H1 (cell line): ENCODE measurements around the gene PRMT1. TPM values are rescaled to one million over a fixed set of nuclear protein-coding genes. Genes with fewer than 3 reads are reported as not detected.
A peak's percentile ranks its signal among the peaks of the same experiment; 100 is the strongest.

Experiments
- CTCF ChIA-PET: fragments of 300-600 bp; sonication (Branson Sonifier 250); formaldehyde crosslinking; loops from one replicate; lab custom pipeline; 2021; ENCODE audit not compliant: partially characterized antibody; lab: Charles Lee
- POLR2A ChIA-PET: fragments of 300-600 bp; sonication (Branson Sonifier 250); formaldehyde crosslinking; loops from one replicate; lab custom pipeline; 2021; ENCODE audit warnings: inconsistent platforms; ENCODE audit not compliant: partially characterized antibody; lab: Charles Lee
- DNase-seq, 2 experiments: peaks; one replicate each; pipeline versions ENCODE4 v3.0.0 to v3.0.0-alpha.2; 2010 to 2022; ENCODE audit warnings: low spot score in 2 of 2, low read depth in 1 of 2, mixed read lengths in 1 of 2
- FAIRE-seq: peaks from 2 replicates; lab custom pipeline; 2011; peaks lifted over from hg19 to GRCh38; lab: Jason Lieb, UNC
- H2AFZ ChIP-seq: 2 replicates; pipeline ENCODE4 v1.8.1; 2012; ENCODE audit warnings: low read length, inconsistent platforms
- H2AK5ac ChIP-seq: 2 replicates; pipeline ENCODE4 v1.6.1; 2013; ENCODE audit warnings: low read depth, low read length
- H2BK120ac ChIP-seq: replicated peaks from 2 replicates; pipeline ENCODE3; 2013; ENCODE audit warnings: low read depth, low read length, inconsistent platforms
- H2BK12ac ChIP-seq: 2 replicates; pipeline ENCODE4 v1.6.1; 2013; ENCODE audit warnings: low read depth, low read length
- H2BK15ac ChIP-seq: 2 replicates; pipeline ENCODE4 v1.6.1; 2013; ENCODE audit warnings: low read length
- H2BK20ac ChIP-seq: 2 replicates; pipeline ENCODE4 v1.6.1; 2013; ENCODE audit warnings: low read length
- H2BK5ac ChIP-seq: 2 replicates; pipeline ENCODE4 v1.6.1; 2013; ENCODE audit warnings: low read depth, low read length
- H3K14ac ChIP-seq: 2 replicates; pipeline ENCODE4 v1.6.1; 2013; ENCODE audit warnings: inconsistent platforms; ENCODE audit not compliant: insufficient read length
- H3K18ac ChIP-seq: 2 replicates; pipeline ENCODE4 v1.6.1; 2013; ENCODE audit warnings: low read length; ENCODE audit errors: extremely low read depth
- H3K23ac ChIP-seq: 2 replicates; pipeline ENCODE4 v1.6.1; 2013; ENCODE audit warnings: inconsistent platforms; ENCODE audit not compliant: insufficient read length
- H3K23me2 ChIP-seq: 2 replicates; pipeline ENCODE4 v1.6.1; 2013; ENCODE audit warnings: low read depth, low read length
- H3K27ac ChIP-seq: 2 replicates; pipeline ENCODE4 v1.6.1; 2011; ENCODE audit warnings: low read depth, low read length, inconsistent platforms
- H3K27me3 ChIP-seq, 4 experiments: replicated peaks in 1 of 4; 1 replicate in 1 of 4; 2 replicates in 3 of 4; pipeline versions ENCODE4 v1.6.1 to v1.8.1; 2011 to 2013; ENCODE audit warnings: low read length in 3 of 4, mild to moderate bottlenecking in 3 of 4, inconsistent platforms in 2 of 4, mixed read lengths in 2 of 4, moderate library complexity in 1 of 4; ENCODE audit not compliant: control insufficient read depth in 3 of 4, insufficient read depth in 3 of 4; ENCODE audit errors: extremely low read depth in 1 of 4
- H3K36me3 ChIP-seq, 4 experiments: 2 replicates each; pipeline versions ENCODE4 v1.6.1 to v1.8.1; 2011 to 2013; ENCODE audit warnings: mild to moderate bottlenecking in 4 of 4, low read length in 3 of 4, moderate library complexity in 2 of 4, control low read depth in 1 of 4, inconsistent platforms in 1 of 4; ENCODE audit not compliant: insufficient read depth in 4 of 4, control insufficient read depth in 2 of 4
- H3K4ac ChIP-seq: replicated peaks from 2 replicates; pipeline ENCODE3; 2013; ENCODE audit warnings: low read length, low read depth, mixed read lengths, inconsistent platforms; ENCODE audit not compliant: insufficient read length
- H3K4me1 ChIP-seq, 4 experiments: replicated peaks in 1 of 4; 1 replicate in 1 of 4; 2 replicates in 3 of 4; pipeline versions ENCODE4 v1.6.1 to v1.8.1; 2011 to 2013; ENCODE audit warnings: low read length in 3 of 4, inconsistent platforms in 2 of 4, mixed read lengths in 1 of 4; ENCODE audit not compliant: insufficient read depth in 4 of 4, control insufficient read depth in 3 of 4
- H3K4me2 ChIP-seq, 2 experiments: 2 replicates each; pipeline versions ENCODE4 v1.6.1 to v1.8.1; 2011 to 2013; ENCODE audit warnings: low read depth in 2 of 2, low read length in 2 of 2, control low read depth in 1 of 2, inconsistent platforms in 1 of 2, mild to moderate bottlenecking in 1 of 2; ENCODE audit not compliant: insufficient read depth in 1 of 2
- H3K4me3 ChIP-seq, 4 experiments: fragments of 200-600, 300-600 bp in 1 of 4; sonication (generic), shearing (Covaris generic), sonication (Bioruptor Twin) in 1 of 4; 2 replicates each; pipeline versions ENCODE4 v1.5.1 to v1.8.1; 2011 to 2016; ENCODE audit warnings: low read length in 4 of 4, low read depth in 3 of 4, control low read depth in 2 of 4, inconsistent platforms in 2 of 4, mild to moderate bottlenecking in 2 of 4, mixed read lengths in 1 of 4, moderate library complexity in 1 of 4; ENCODE audit not compliant: insufficient read depth in 2 of 4; ENCODE audit errors: extremely low read depth in 1 of 4
- H3K56ac ChIP-seq: replicated peaks from 2 replicates; pipeline ENCODE3; 2013; ENCODE audit warnings: low read depth, mild to moderate bottlenecking, mixed read lengths, low read length, inconsistent platforms; ENCODE audit not compliant: insufficient read length
- H3K79me1 ChIP-seq: 2 replicates; pipeline ENCODE4 v1.6.1; 2013; ENCODE audit warnings: low read depth, low read length, control low read depth
- H3K79me2 ChIP-seq, 2 experiments: 2 replicates each; pipeline versions ENCODE4 v1.6.1 to v1.8.1; 2012 to 2013; ENCODE audit warnings: low read length in 2 of 2, mild to moderate bottlenecking in 2 of 2, inconsistent platforms in 1 of 2; ENCODE audit not compliant: insufficient read depth in 2 of 2, control insufficient read depth in 1 of 2
- H3K9ac ChIP-seq, 4 experiments: replicated peaks in 1 of 4; 1 replicate in 1 of 4; 2 replicates in 3 of 4; pipeline versions ENCODE4 v1.6.1 to v1.8.1; 2011 to 2013; ENCODE audit warnings: low read depth in 3 of 4, low read length in 3 of 4, control low read depth in 2 of 4, mild to moderate bottlenecking in 2 of 4, moderate library complexity in 2 of 4, inconsistent platforms in 1 of 4; ENCODE audit errors: extremely low read depth in 1 of 4
- H3K9me3 ChIP-seq, 2 experiments: 2 replicates each; pipeline versions ENCODE4 v1.6.1 to v1.8.1; 2012 to 2013; ENCODE audit warnings: mild to moderate bottlenecking in 2 of 2, moderate library complexity in 2 of 2, control low read depth in 1 of 2, inconsistent platforms in 1 of 2, low read depth in 1 of 2, low read length in 1 of 2, mixed read lengths in 1 of 2; ENCODE audit not compliant: insufficient read depth in 2 of 2
- H4K20me1 ChIP-seq, 2 experiments: replicated peaks in 1 of 2; 2 replicates each; pipeline versions ENCODE3 to v1.8.1; 2011 to 2013; ENCODE audit warnings: inconsistent platforms in 2 of 2, low read length in 2 of 2, mild to moderate bottlenecking in 1 of 2; ENCODE audit not compliant: insufficient read depth in 2 of 2, control insufficient read depth in 1 of 2
- H4K5ac ChIP-seq: 2 replicates; pipeline ENCODE4 v1.6.1; 2013; ENCODE audit warnings: low read length, low read depth, mixed read lengths, inconsistent platforms; ENCODE audit not compliant: insufficient read length
- H4K8ac ChIP-seq: 2 replicates; pipeline ENCODE4 v1.8.0; 2013; ENCODE audit warnings: mild to moderate bottlenecking, moderate library complexity, low read length, inconsistent platforms; ENCODE audit not compliant: insufficient read depth; ENCODE audit errors: extremely low read depth
- H4K91ac ChIP-seq: replicated peaks from 2 replicates; pipeline ENCODE3; 2013; ENCODE audit warnings: low read length, mixed read lengths, inconsistent platforms; ENCODE audit not compliant: insufficient read length
- CBX5 ChIP-seq: fragments of 300-800, 300-1000 bp; sonication (generic); IDR thresholded peaks from 2 replicates; pipeline ENCODE4 v1.7.1; 2016; ENCODE audit warnings: antibody characterized with exemption, low read length, low read depth
- EGR1 ChIP-seq: IDR thresholded peaks from 2 replicates; pipeline ENCODE4 v1.6.1; 2011; ENCODE audit warnings: low read depth, low read length, borderline replicate concordance
- EP300 ChIP-seq, 2 experiments: IDR thresholded peaks; 1 replicate in 1 of 2; 2 replicates in 1 of 2; pipeline ENCODE4 v1.6.1; 2011 to 2012; ENCODE audit warnings: low read depth in 2 of 2, low read length in 2 of 2, mild to moderate bottlenecking in 2 of 2, borderline replicate concordance in 1 of 2, inconsistent platforms in 1 of 2, moderate library complexity in 1 of 2
- JUND ChIP-seq: IDR thresholded peaks from 2 replicates; pipeline ENCODE4 v1.6.1; 2011; ENCODE audit warnings: mild to moderate bottlenecking, improper control_type of control experiment, low read length
- KDM5A ChIP-seq: fragments of 200-600 bp; IDR thresholded peaks from 2 replicates; pipeline ENCODE4 v1.7.1; 2012; ENCODE audit warnings: mild to moderate bottlenecking, low read length, inconsistent platforms, mixed read lengths
- NRF1 ChIP-seq: IDR thresholded peaks from 2 replicates; pipeline ENCODE4 v1.6.1; 2011; ENCODE audit warnings: mild to moderate bottlenecking, low read depth, low read length, improper control_type of control experiment
- POLR2A ChIP-seq, 2 experiments: IDR thresholded peaks; 1 replicate in 1 of 2; 2 replicates in 1 of 2; pipeline ENCODE4 v1.6.1; 2011; ENCODE audit warnings: low read depth in 2 of 2, low read length in 2 of 2, mild to moderate bottlenecking in 2 of 2; ENCODE audit errors: control extremely low read depth in 1 of 2
- POLR2AphosphoS5 ChIP-seq: IDR thresholded peaks from 2 replicates; pipeline ENCODE4 v1.6.1; 2011; ENCODE audit warnings: low read depth, low read length
- RFX5 ChIP-seq: IDR thresholded peaks from 2 replicates; pipeline ENCODE4 v1.6.1; 2011; ENCODE audit warnings: low read depth, low read length, improper control_type of control experiment, borderline replicate concordance
- SIN3A ChIP-seq, 2 experiments: IDR thresholded peaks in 1 of 2; conservative IDR thresholded peaks in 1 of 2; 2 replicates each; pipeline ENCODE4 v1.6.1; 2011 to 2012; ENCODE audit warnings: low read length in 2 of 2, improper control_type of control experiment in 1 of 2, low read depth in 1 of 2, mild to moderate bottlenecking in 1 of 2
- SIRT6 ChIP-seq: IDR thresholded peaks from one replicate; pipeline ENCODE4 v1.7.1; 2012; ENCODE audit warnings: low read length, inconsistent platforms
- TBP ChIP-seq: IDR thresholded peaks from 2 replicates; pipeline ENCODE4 v1.6.1; 2011; ENCODE audit warnings: low read depth, low read length, improper control_type of control experiment
- USF2 ChIP-seq: IDR thresholded peaks from 2 replicates; pipeline ENCODE4 v1.6.1; 2011; ENCODE audit warnings: low read length, improper control_type of control experiment
- WGBS, 2 experiments: shearing (Covaris generic) in 1 of 2; methylation state at CpG; one replicate each; pipeline versions ENCODE4 v1.1.6 to v1.1.7; 2013 to 2015; ENCODE audit warnings: low lambda C conversion rate in 2 of 2, mixed read lengths in 2 of 2, inconsistent platforms in 1 of 2, low coverage in 1 of 2, missing lambda C conversion rate in 1 of 2; ENCODE audit not compliant: insufficient replicate concordance in 2 of 2, insufficient coverage in 1 of 2, insufficient read length in 1 of 2; ENCODE audit errors: extremely low coverage in 1 of 2, missing lambda C conversion rate in 1 of 2; 5-methylcytosine and 5-hydroxymethylcytosine counted together
- polyA plus RNA-seq, 7 experiments: library from polyadenylated mRNA; depleted of rRNA in 3 of 7; stranded (reverse) in 5 of 7; unstranded in 2 of 7; fragments of >200 nt in 5 of 7; fragments of 200-250 nt in 2 of 7; gene quantifications; 1 replicate in 5 of 7; 2 replicates in 1 of 7; 4 replicates in 1 of 7; pipeline versions ENCODE4 v1.2.1 to v1.2.3, GENCODE V29; 2011 to 2013; ENCODE audit warnings: missing spikeins in 2 of 7, mixed read lengths in 2 of 7
- total RNA-seq: library from RNA; stranded (reverse); fragmentation: NEBNext Ultra II Directional; extraction: Animal tissue kit (Norgen Biotek cat#: 25700); gene quantifications from 2 replicates; pipeline ENCODE4 v1.2.1, GENCODE V29; 2021

Gene PRMT1
- total and polyA plus RNA-seq, 2 of the 8 experiments (the other 6 are each of a cell fraction or from before 2014, with no cell fraction given): 561 to 1,215 TPM

GRCh38 chr19:49653466-49653806 lies 23.6 kb upstream of the PRMT1 start:
- H3K27ac ChIP-seq: no peak overlapping the region
- no peak overlapping the region for H2BK5ac ChIP-seq
- peaks cover 7% of the 10 kb centered on the region; the same call in 1 of the 2 replicates for H3K79me1 ChIP-seq
- H3K14ac ChIP-seq: no peak overlapping the region
- no peak for DNase-seq
- ChIA-PET CTCF (interaction anchor here (1.0 to 1.6 kb wide), 2 partner anchors 20 to 35 kb away, joined by 4 to 5 read pairs; partner anchors contain the start of gene ADM5), POLR2A (interaction anchor here (0.9 to 18.0 kb wide), 5 partner anchors 9 to 60 kb away, joined by 4 to 275 read pairs (median 34); partner anchors contain the start of genes ADM5, BCL2L12, IRF3 and PRMT1)
- H2BK120ac ChIP-seq: no peak overlapping the region
- H3K4ac ChIP-seq: no peak overlapping the region
- H3K18ac ChIP-seq: no peak overlapping the region
- WGBS, 2 experiments: 92% methylated on average over 5 of the region's 13 CpGs; no CpG with 5 or more reads in 1 of the 2 experiments
- no peak overlapping the region for H4K91ac ChIP-seq
- no peak overlapping the region for H2AK5ac ChIP-seq
- H3K56ac ChIP-seq: no peak overlapping the region
- no peaks in the 10 kb centered on the region for H3K27me3 ChIP-seq
- no peak overlapping the region for H4K5ac ChIP-seq
- no peak overlapping the region for H3K4me3 ChIP-seq
- no peak overlapping the region for H2BK12ac ChIP-seq
- H4K8ac ChIP-seq: peak overlapping the region; percentile 4; the same call in 1 of the 2 replicates
- peaks cover 13 to 70% (median 42%) of the 10 kb centered on the region in 4 experiments; a peak in 7 of 8 replicates for H3K36me3 ChIP-seq
- TF ChIP-seq POLR2A (IDR thresholded peaks at IDR 0.05; ENCODE audit: control extremely low read depth in 1 of 2, low read depth in 2 of 2, low read length in 2 of 2): no peak
- no peak for TF ChIP-seq KDM5A
- TF ChIP-seq JUND: no peak
- no peak for TF ChIP-seq USF2
- TF ChIP-seq RFX5: no peak
- TF ChIP-seq TBP: no peak
- no peak for TF ChIP-seq SIN3A (conservative IDR thresholded peaks at IDR 0.05 in 1 of 2, IDR thresholded peaks at IDR 0.05 in 1 of 2; ENCODE audit: low read depth in 1 of 2, low read length in 2 of 2)
- no peak for TF ChIP-seq EP300 (IDR thresholded peaks at IDR 0.05; ENCODE audit: borderline replicate concordance in 1 of 2, low read depth in 2 of 2, low read length in 2 of 2)
- no peak for TF ChIP-seq CBX5
- no peak for TF ChIP-seq EGR1
- no peak for TF ChIP-seq POLR2AphosphoS5
- TF ChIP-seq SIRT6: no peak
- TF ChIP-seq NRF1: no peak
- no peak overlapping the region for H3K23ac ChIP-seq
- H3K79me2 ChIP-seq: no peaks in the 10 kb centered on the region; a peak in 1 of 4 replicates
- peaks cover 0 to 14% (median 5%) of the 10 kb centered on the region in 4 experiments; a peak in 4 of 7 replicates for H3K4me1 ChIP-seq
- H3K9me3 ChIP-seq: no peaks in the 10 kb centered on the region
- peaks cover 6 to 17% of the 10 kb centered on the region in 2 experiments for H4K20me1 ChIP-seq
- no peak overlapping the region for H2BK20ac ChIP-seq
- FAIRE-seq: no peak
- no peak overlapping the region for H2BK15ac ChIP-seq
- no peak overlapping the region for H2AFZ ChIP-seq
- no peaks in the 10 kb centered on the region for H3K23me2 ChIP-seq
- H3K4me2 ChIP-seq: no peak overlapping the region
- H3K9ac ChIP-seq: no peak overlapping the region
